NK-92 (cell line): ENCODE measurements around the gene FMO1.
A peak's percentile ranks its signal among the peaks of the same experiment; 100 is the strongest.
"Not testable (repeated sequence)": the region's sequence is repeated elsewhere in the genome, so short reads cannot be mapped to it uniquely, and the experiment has no call there.

Source experiments
- DNase-seq: peaks from one replicate; lab custom pipeline; 2025; ENCODE audit not compliant: unreplicated experiment; lab: John Stamatoyannopoulos, UW

FMO1 gene

GRCh38 chr1:171279234-171279633, 30.9 kb downstream of the FMO1 start:
- DNase-seq = no peak

DNA sequence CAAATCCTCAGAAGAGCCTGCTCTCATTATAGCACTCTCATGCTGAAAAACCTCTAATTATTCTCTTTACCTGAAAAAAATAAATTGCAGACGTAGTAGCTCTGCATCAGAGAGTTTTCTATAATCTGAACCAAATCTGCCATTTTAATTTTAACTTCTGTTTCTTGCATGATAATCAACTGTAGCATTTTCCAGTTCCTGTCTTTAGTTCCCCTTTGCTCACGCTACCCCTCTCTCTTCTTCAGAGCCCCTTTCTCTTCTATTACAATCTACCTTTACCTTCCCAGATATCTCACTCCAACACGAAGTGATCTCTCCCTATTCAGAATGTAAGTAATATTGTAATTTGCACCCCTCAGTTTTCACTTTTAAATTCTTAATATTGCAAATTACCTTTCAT, 31.4 kb downstream of the FMO1 start:
- DNase-seq = no peak

GRCh38 chr1:171280599-171280998, 32.3 kb downstream of the FMO1 start:
- DNase-seq = no peak

DNA sequence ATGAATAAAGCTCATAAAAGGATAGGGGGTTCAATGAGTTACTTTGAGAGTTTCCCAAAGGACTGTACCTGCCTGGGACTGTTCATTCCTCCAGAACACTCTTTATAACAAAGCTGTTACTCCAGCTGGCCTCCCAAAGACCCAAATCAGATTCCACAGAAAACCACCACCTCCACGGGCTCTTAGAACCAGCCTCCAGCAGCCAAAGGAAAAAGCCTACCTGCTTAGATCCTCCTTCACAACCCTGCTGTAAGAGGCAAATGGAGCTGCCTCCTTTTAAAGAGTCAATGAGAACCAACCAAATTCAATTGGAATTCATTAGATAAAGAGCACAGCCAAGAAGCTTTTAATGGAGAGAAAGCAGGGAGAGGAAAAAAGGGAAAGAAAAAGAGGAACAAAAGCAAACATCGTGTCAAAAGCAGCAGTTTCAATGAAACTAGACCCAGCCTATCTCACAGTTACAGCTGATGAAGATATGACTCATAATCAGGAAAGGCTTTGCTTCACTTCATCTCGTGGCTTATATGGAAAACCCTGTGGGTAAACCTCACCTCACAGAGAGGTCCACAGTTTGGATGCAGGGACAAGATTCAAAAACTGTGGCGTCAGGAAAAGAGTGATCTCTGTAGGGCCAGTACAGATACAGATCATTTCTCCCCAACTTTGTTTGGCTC, 37.9 kb downstream of the FMO1 start:
- DNase-seq = no peak

DNA sequence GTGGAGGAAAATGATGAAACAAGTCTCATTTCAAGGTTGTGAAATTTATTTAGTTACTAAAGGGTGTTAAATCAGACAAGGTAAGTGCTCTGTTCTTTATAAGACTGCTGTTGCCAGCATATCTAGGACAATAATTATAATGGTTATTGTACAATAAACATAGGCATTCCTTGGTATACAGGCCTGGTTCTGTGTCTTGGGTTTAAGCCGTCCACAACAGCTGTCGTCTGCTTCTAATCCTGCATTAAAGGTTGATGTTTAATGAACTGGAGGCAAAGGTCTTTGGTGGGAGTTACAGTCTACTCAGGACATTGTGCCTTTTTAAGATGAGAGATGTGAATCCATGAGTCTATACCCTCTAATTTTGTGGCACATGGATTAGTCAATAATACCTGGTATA, 42.3 kb downstream of the FMO1 start:
- no peak for DNase-seq

DNA sequence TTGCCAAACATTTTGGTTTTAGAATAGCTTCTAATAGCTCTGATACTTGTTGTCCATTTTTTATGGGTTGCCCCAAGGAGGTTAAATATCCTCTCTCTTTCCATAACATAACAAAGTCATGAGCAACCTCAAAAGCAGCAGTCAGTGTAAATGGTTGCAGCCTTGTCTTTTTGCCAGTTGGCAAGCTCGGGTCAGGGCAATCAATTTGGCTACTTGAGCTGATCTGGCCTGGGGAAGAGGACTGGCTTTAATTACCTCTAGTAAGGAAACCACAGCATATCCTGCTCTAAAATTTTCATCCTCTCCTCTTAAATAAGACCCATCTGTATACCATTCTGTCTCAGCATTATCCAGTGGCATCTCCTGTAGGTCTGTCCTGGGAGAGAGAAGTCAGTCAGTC, 44.5 kb downstream of the FMO1 start:
- no peak for DNase-seq

- not testable (repeated sequence) for DNase-seq
These were observed 47.1 kb downstream of the FMO1 start for GRCh38 chr1:171295383-171295782.

GRCh38 chr1:171295821-171296220, 47.5 kb downstream of the FMO1 start:
- no peak for DNase-seq

- DNase-seq = no peak
These were observed 48.6 kb downstream of the FMO1 start for GRCh38 chr1:171296897-171297296.

- DNase-seq = no peak
These were observed 50.4 kb downstream of the FMO1 start for GRCh38 chr1:171298696-171299095.

GRCh38 chr1:171299342-171299741, 51.0 kb downstream of the FMO1 start:
- no peak for DNase-seq

GRCh38 chr1:171300401-171300800, 52.1 kb downstream of the FMO1 start:
- DNase-seq = no peak

DNA sequence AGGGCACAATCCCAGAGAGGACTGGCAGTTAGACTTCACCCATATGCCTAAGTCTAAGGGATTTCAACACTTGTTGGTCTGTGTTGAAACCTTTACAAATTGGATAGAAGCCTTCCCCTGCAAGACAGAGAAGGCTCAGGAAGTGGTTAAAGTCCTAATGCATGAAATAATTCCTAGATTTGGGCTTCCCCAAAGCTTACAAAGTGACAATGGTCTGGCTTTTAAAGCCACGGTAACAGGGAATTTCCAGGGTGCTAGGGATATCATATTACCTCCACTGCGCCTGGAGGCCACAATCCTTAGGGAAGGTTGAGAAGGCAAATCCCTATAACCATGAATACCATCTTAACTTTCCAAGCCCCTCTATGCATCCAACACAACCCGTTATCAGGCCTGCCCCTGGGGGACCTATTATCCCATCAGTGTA, 62.4 kb downstream of the FMO1 start:
- no peak for DNase-seq

DNA sequence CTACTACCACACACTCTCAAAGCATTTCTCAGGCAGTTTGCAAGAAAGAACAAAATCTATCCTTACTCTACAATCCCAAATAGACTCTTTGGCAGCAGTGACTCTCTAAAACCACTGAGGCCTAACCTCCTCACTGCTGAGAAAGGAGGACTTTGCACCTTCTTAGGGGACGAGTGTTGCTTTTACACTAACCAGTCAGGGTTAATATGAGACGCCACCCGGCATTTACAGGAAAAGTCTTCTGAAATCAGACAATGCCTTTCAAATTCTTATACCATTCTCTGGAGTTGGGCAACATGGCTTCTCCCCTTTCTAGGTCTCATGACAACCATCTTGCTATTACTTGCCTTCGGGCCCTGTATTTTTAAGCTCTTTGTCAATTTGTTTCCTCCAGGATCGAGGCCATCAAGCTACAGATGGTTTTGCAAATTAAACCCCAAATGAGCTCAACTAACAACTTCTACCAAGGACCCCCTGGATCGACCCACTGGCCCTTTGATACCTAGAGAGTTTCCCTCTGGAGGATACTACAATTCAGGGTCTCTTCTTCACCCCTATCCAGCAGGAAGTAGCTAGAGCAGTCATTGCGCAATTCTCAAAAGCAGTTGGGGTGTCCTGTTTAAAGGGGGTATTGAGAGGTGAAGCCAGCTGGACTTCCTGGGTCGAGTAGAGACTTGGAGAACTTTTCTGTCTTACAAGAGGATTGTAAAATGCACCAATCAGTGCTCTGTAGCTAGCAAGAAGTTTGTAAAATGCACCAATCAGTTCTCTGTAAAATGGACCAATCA, 63.7 kb downstream of the FMO1 start:
- DNase-seq = no peak

DNA sequence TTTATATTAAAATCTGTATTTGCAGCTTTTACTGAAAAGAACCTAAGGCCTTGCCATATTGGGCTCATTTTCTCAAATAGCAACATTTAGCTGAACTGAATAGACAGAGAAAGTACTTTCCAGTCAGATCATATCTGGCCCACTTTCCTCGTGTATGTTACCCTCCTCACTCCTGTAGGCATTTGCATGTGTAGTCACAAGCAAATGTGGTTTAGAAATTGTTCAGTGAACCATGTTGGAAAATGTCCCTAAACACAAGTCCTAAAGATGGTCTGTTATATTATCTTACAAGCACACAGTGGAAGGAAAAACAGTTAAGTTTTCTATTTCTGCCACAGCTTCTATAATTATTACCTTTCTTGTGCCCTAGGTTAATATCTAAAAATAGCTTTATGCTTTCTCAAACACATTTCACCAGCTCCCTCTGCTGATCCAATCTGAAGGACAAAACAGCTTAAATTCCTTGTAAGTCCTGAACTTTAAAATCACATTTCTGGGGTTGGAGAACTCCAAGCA, 65.1 kb downstream of the FMO1 start:
- no peak for DNase-seq

- peak; percentile 28 for DNase-seq
These were observed 65.6 kb downstream of the FMO1 start, which contains the start of gene FMO4 for GRCh38 chr1:171313835-171314320. Gene FMO4, plus strand, starts transcription at chr1:171314183. Its CDS starts 5,643 bp downstream, at chr1:171319826.

DNA sequence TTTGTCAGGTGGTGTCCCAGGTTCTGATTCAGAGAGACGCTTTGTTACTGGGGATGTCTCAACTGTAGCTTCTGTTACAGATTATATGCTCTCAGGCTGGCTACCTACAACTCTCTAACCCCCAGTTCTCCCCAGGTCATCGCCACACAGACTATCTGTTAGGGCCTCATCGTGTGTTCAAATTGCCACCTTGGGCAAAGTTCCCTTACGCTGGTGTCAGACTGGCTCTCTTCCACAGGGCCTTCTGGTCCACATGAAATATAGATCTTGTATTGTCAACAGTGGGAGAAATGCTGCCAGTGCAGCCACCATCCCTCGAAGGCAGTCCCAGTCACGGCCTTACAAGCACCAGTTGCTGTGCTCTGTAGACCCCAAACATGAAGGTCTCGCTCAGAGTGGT, 81.0 kb downstream of the FMO1 start:
- DNase-seq = no peak

DNA sequence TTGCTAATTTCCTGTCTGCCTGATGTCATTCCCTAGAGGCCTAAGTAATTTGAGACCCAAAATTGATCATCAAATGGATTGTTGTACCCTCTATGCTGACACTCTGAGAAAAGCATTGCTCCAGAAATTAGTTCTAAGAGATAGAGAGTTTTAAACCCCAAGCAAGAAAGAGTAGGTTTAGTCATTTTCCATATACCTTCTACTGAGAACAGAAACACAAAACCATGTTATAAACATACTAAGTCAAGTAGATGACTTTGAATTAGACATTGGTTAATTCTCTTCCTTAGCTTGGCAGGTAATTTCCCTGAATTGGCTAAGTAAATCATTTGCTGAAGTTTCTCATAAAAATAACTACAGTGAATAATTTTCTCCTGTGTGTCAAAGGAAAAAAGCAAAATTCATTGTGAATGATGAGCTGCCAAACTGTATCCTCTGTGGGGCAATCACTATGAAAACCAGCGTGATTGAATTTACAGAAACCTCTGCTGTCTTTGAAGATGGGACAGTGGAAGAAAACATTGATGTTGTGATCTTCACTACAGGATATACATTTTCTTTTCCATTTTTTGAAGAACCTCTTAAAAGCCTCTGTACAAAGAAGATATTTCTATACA, 85.8 kb downstream of the FMO1 start:
- no peak for DNase-seq
